K562 (cell line): Measurements from ENCODE around the gene ITGA2B. TPM values are rescaled to one million over a fixed set of nuclear protein-coding genes. Genes with fewer than 3 reads are reported as not detected.
A peak's percentile ranks its signal among the peaks of the same experiment; 100 is the strongest.

ENCODE experiments used
- ATAC-seq: fragments of 200-7000 bp; cut with Tn5 transposase; 3 replicates; pipeline ENCODE4 v1.9.1; 2020; ENCODE audit warnings: moderate library complexity
- BruUV-seq: library from RNA; stranded (reverse); fragments of 400-500 nt; replicated peaks from 2 replicates; lab custom pipeline; 2021; lab: Mats Ljungman, UMichigan
- CTCF ChIA-PET: fragments of 300-600 bp; formaldehyde crosslinking; extraction: SDS; loops from one replicate; lab custom pipeline; 2021; ENCODE audit warnings: low intra/inter-chr PET ratio; lab: Yijun Ruan, JAX
- POLR2A ChIA-PET: fragments of 300-600, 350-650 bp; sonication (Branson Sonifier 250); formaldehyde crosslinking; extraction: SDS; loops from one replicate; lab custom pipeline; 2021; ENCODE audit warnings: antibody characterized with exemption, inconsistent platforms; lab: Yijun Ruan, JAX
- DNase-seq, 4 experiments: peaks; one replicate each; pipeline versions ENCODE4 v3.0.0 to v3.0.0-alpha.2; 2011 to 2018; ENCODE audit warnings: low spot score in 3 of 4, mixed read lengths in 3 of 4; ENCODE audit errors: extremely low read depth in 1 of 4
- FAIRE-seq: peaks from 2 replicates; lab custom pipeline; 2011; peaks lifted over from hg19 to GRCh38; lab: Jason Lieb, UNC
- H2AFZ ChIP-seq: 2 replicates; pipeline ENCODE4 v1.6.0; 2011; ENCODE audit warnings: low read depth, low read length, control low read depth, inconsistent platforms
- H3K27ac ChIP-seq: fragments of 200-600 bp; 3 replicates; pipeline ENCODE4 v1.8.0; 2011; ENCODE audit warnings: low read depth, mild to moderate bottlenecking, control low read depth, inconsistent platforms, low read length, moderate library complexity, mixed read lengths; ENCODE audit errors: extremely low read depth
- H3K27me3 ChIP-seq, 2 experiments: fragments of 300-600 bp in 1 of 2; 2 replicates in 1 of 2; 3 replicates in 1 of 2; pipeline versions ENCODE4 v1.6.0 to v1.8.0; 2011; ENCODE audit warnings: inconsistent platforms in 2 of 2, low read length in 2 of 2, mild to moderate bottlenecking in 1 of 2, mixed read lengths in 1 of 2, moderate library complexity in 1 of 2; ENCODE audit not compliant: control insufficient read depth in 2 of 2, insufficient read depth in 2 of 2
- H3K36me3 ChIP-seq: fragments of 300-600 bp; 3 replicates; pipeline ENCODE4 v1.8.0; 2011; ENCODE audit warnings: mild to moderate bottlenecking, low read length, inconsistent platforms; ENCODE audit not compliant: control insufficient read depth, insufficient read depth
- H3K4me1 ChIP-seq, 2 experiments: fragments of 200-600 bp in 1 of 2; replicated peaks in 1 of 2; 2 replicates in 1 of 2; 3 replicates in 1 of 2; pipeline versions ENCODE4 v1.5.1 to v1.8.0; 2011; ENCODE audit warnings: inconsistent platforms in 2 of 2, low read length in 2 of 2, mild to moderate bottlenecking in 1 of 2, mixed read lengths in 1 of 2, moderate library complexity in 1 of 2; ENCODE audit not compliant: control insufficient read depth in 2 of 2, insufficient read depth in 2 of 2
- H3K4me2 ChIP-seq: 2 replicates; pipeline ENCODE4 v1.6.1; 2011; ENCODE audit warnings: low read length, control low read depth, inconsistent platforms, mixed read lengths; ENCODE audit not compliant: insufficient read depth
- H3K4me3 ChIP-seq: fragments of 200-600 bp; sonication (generic), shearing (Covaris generic); 2 replicates; pipeline ENCODE4 v1.5.1; 2016; ENCODE audit warnings: control low read depth, inconsistent platforms
- H3K79me2 ChIP-seq: fragments of 200-600 bp; 3 replicates; pipeline ENCODE4 v1.8.0; 2011; ENCODE audit warnings: low read length, inconsistent platforms; ENCODE audit not compliant: control insufficient read depth, insufficient read depth
- H3K9ac ChIP-seq, 2 experiments: 2 replicates each; pipeline versions ENCODE4 v1.6.0 to v1.6.1; 2011; ENCODE audit warnings: low read depth in 2 of 2, low read length in 2 of 2, control low read depth in 1 of 2, inconsistent platforms in 1 of 2, mild to moderate bottlenecking in 1 of 2, mixed read lengths in 1 of 2; ENCODE audit not compliant: insufficient read depth in 1 of 2
- H3K9me1 ChIP-seq: one replicate; pipeline ENCODE4 v1.6.0; 2011; ENCODE audit warnings: inconsistent platforms, mild to moderate bottlenecking, low read length, moderate library complexity; ENCODE audit not compliant: control insufficient read depth, insufficient read depth
- H3K9me3 ChIP-seq: replicated peaks from 2 replicates; pipeline ENCODE4 v1.5.1; 2011; ENCODE audit warnings: low read depth, low read length, inconsistent platforms; ENCODE audit not compliant: control insufficient read depth, insufficient read depth
- H4K20me1 ChIP-seq: replicated peaks from 2 replicates; pipeline ENCODE4 v1.6.1; 2011; ENCODE audit warnings: low read length, inconsistent platforms, mixed read lengths; ENCODE audit not compliant: control insufficient read depth, insufficient read depth
- CHD7 ChIP-seq: fragments of 200-600 bp; sonication (generic); IDR thresholded peaks from one replicate; pipeline ENCODE4 v1.6.1; 2012; ENCODE audit warnings: mild to moderate bottlenecking, low read depth, low read length, inconsistent platforms
- NCOR1 ChIP-seq: fragments of 450-650 bp; IDR thresholded peaks from 2 replicates; pipeline ENCODE4 v1.6.1; 2016; ENCODE audit warnings: mild to moderate bottlenecking, moderate library complexity
- TCF3 ChIP-seq: sonication (generic); formaldehyde crosslinking; IDR thresholded peaks from 2 replicates; pipeline ENCODE4 v1.4.0; 2020; ENCODE audit warnings: mild to moderate bottlenecking, missing genetic modification reagents
- TFAP4 ChIP-seq: sonication (generic); formaldehyde crosslinking; IDR thresholded peaks from 2 replicates; pipeline ENCODE4 v1.8.0; 2022; ENCODE audit warnings: missing genetic modification reagents, mild to moderate bottlenecking, moderate library complexity, borderline replicate concordance
- ZNF282 ChIP-seq: sonication (generic); formaldehyde crosslinking; IDR thresholded peaks from 2 replicates; pipeline ENCODE4 v1.8.1; 2023; ENCODE audit warnings: missing genetic modification reagents
- WGBS: fragments of 100-300 bp; shearing (Covaris generic); methylation state at CpG from one replicate; pipeline ENCODE4 v1.1.6; 2016; ENCODE audit warnings: low coverage, mixed read lengths; ENCODE audit not compliant: insufficient coverage; ENCODE audit errors: missing lambda C conversion rate; 5-methylcytosine and 5-hydroxymethylcytosine counted together
- in situ Hi-C: fragments of 300-500 bp; cut with MboI; formaldehyde crosslinking; loops from 4 replicates; pipeline ENCODE4 v1.15.0; 2018; ENCODE audit warnings: inconsistent platforms, mixed read lengths
- intact Hi-C: fragments of 100-400 bp; cut with micrococcal nuclease; formaldehyde crosslinking; loops from 2 replicates; pipeline ENCODE4 v1.14.2; 2022
- polyA plus RNA-seq, 8 experiments: library from polyadenylated mRNA; depleted of rRNA in 4 of 8; stranded (reverse) in 5 of 8; unstranded in 3 of 8; fragments of >200 nt; fragmentation: Nextera tagmentation in 2 of 8; fragmentation: Illumina TruSeq in 1 of 8; extraction: Ambion mirVana in 2 of 8; extraction: Trizol in 1 of 8; gene quantifications; 2 replicates each; pipeline versions ENCODE4 v1.2.1 to v1.2.3, GENCODE V29; 2011 to 2014; ENCODE audit warnings: inconsistent platforms in 1 of 8, missing spikeins in 1 of 8
- total RNA-seq, 7 experiments: library from RNA; depleted of rRNA in 6 of 7; stranded (reverse); fragments of >200 nt in 6 of 7; fragmentation: Illumina TruSeq in 2 of 7; extraction: Trizol in 2 of 7; gene quantifications; 2 replicates each; pipeline versions ENCODE4 v1.2.1 to v1.2.3, GENCODE V29; 2011 to 2021; ENCODE audit warnings: low replicate concordance in 1 of 7

The ITGA2B gene
- total and polyA plus RNA-seq, 9 of the 15 experiments (the other 6 are each of a cell fraction or from before 2014, with no cell fraction given) = 1.1 to 26.4 (median 5.6) TPM

GRCh38 chr17:44358066-44358465, 31.4 kb downstream of the ITGA2B start:
- Histone ChIP-seq H3K9ac (peak overlapping the region in 1 of 2 experiments; percentile 26; a peak in 1 of 4 replicates), H3K9me3 (no peaks in the 10 kb centered on the region), H2AFZ (no peak overlapping the region), H3K4me2 (no peak overlapping the region), H3K9me1 (no peaks in the 10 kb centered on the region), H3K27me3 (no peaks in the 10 kb centered on the region), H3K4me3 (no peak overlapping the region), H3K36me3 (no peaks in the 10 kb centered on the region), H3K27ac (no peak overlapping the region), H3K79me2 (no peaks in the 10 kb centered on the region), H3K4me1 (peaks cover 0 to 37% of the 10 kb centered on the region in 2 experiments; a peak in 3 of 5 replicates), H4K20me1 (peaks cover 9% of the 10 kb centered on the region)
- BruUV-seq = no TSS peak
- FAIRE-seq (no peak), DNase-seq (no peak), ATAC-seq (no peak)
- 60% methylated on average over 9 of the region's 9 CpGs for WGBS
- intact Hi-C loops = no loop called here
- ChIA-PET CTCF (no interaction called here), POLR2A (interaction anchor here (0.7 to 1.0 kb wide), 2 partner anchors 11 to 12 kb away, joined by 3 read pairs; no protein-coding TSS in a partner anchor)
- in situ Hi-C loops = no loop called here
- TF ChIP-seq ZNF282 (no peak), TFAP4 (no peak), NCOR1 (no peak), TCF3 (CRISPR knock-in tag) (no peak), CHD7 (no peak)
